G401.6 (cell line): ENCODE data around the gene DCUN1D3.
"Not testable (repeated sequence)": the region's sequence is repeated elsewhere in the genome, so short reads cannot be mapped to it uniquely, and the experiment has no call there.

Source experiments
- FAIRE-seq: peaks from 2 replicates; lab custom pipeline; 2012; peaks lifted over from hg19 to GRCh38; lab: Jason Lieb, UNC

The DCUN1D3 gene

DNA sequence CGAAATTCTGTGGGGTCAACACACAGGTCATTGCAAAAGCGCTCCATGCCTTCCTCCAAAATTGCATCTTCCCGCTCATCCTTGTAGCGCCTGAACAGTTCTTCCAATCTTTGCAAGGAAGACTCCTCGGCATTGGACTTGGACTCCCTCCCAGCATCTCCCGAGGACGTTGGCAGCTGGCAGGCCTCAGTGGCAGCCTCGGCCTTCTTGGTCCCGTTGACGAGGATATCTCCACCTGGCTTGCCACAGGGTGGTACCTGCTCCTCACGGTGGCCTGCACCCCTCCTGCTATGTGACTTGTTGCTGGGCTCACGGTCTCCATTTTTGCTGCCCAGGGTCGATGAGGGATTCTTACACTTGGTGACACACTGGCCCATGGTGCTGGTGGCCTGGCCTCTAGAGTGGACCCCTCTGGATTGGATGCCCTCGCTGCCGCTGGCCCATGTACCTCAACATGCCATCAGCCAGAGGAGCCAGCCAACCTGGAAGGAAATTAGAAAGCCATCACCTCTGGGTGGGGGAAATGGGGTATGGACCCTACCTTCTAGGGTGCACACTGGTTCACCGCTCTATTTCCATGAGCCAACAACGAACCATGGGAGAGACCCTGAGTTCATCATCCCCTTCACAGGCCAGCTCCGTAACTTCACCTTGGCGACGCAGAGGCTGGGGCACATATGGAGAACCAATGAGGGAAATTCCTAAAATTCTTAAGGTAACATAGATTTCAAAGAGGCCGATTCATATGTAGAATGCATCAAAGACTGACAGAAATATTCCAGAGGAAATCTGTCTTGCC lies 37.8 kb downstream of the DCUN1D3 start:
- no peak for FAIRE-seq

DNA sequence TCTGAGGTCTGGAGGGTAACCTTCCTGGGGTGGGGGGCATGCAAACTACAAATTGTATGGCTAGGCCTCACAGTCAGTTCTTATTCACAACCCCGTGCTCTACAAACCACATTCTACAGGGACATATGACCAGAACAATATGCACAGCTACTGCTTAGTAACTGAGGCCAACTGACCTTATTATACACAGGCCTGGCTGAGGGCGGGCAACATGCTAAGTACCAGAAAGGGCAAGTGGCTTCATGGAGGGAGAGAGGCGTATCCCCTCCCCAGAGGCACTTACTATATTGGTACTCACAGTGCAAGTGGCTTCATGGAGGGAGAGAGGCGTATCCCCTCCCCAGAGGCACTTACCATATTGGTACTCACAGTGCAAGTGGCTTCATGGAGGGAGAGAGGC lies 39.2 kb downstream of the DCUN1D3 start:
- not testable (repeated sequence) for FAIRE-seq

DNA sequence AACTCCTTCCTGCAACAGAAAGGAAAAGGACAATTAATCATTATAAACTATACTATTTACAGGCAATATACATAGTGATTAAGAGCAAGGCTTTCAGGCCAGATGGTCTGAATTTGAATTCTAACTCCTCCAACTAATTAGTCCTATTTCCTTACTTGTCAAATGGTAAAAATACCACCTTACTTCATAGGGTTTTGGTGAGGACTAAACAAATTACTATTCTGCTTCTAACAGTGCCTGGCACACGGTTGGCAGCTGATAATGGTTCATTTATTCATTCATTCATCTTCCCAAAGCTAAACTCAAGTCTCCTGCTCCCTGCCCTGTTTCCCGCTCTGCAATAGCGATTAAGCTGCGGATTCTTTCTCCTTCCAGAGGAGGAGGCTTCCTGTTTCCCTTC lies 39.8 kb downstream of the DCUN1D3 start:
- no peak for FAIRE-seq

DNA sequence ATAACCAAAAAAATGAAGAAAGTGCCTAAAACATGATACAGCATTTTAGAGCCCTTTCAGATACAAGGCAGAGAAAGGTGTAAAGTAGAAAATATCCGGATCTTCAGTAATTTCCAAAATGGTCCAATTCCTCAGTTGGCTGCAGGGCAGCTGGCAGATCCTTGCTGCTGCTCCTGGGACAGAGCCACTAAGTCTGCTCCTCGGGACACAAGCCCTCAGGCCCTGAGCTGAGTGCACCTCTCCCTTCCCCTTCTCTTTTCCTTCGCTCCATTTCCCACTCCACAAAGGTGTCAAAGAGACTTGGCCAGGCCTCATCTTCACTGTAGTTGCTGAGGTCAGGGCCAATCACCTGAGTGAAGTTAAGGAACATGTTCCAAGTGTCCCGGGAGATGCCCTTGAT lies 40.5 kb downstream of the DCUN1D3 start:
- FAIRE-seq, result no peak

DNA sequence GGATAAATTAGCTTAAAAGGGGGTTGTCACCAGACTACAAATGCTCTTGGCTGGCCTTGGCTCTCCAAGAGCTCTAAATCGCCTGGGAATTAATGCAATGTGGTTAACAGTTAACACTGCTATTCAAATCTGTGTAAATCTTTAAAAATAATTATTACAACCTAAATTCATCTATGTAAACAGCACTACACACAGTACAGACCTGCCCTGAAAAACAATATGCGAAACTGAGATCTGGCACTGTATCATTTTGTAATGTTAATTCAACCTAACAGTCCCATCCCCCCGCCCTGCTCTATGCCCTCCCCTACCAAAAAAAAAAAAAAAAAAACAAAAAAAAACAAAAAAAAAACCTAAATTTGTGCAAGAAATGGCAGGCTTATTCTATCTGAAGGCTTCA lies 40.9 kb downstream of the DCUN1D3 start:
- no peak for FAIRE-seq

DNA sequence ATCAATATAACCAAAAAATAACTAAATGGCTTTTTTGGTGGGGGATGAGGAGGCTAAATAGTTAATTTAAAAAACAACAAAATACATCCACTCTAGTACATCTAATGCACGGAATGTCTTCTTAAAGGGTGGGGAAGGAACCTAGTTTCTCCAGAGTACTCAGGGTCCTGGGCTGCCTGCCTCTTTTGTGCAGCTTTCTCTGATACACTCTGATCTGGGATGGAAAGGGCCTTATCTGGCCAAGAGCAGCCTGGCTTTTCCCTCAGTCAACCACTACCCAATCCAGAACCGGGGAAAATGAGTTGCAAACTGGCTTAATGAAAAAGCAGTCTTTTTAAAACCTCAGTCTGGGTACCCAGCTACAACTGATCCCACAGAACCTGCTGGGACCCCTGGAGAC lies 42.9 kb downstream of the DCUN1D3 start:
- no peak for FAIRE-seq

DNA sequence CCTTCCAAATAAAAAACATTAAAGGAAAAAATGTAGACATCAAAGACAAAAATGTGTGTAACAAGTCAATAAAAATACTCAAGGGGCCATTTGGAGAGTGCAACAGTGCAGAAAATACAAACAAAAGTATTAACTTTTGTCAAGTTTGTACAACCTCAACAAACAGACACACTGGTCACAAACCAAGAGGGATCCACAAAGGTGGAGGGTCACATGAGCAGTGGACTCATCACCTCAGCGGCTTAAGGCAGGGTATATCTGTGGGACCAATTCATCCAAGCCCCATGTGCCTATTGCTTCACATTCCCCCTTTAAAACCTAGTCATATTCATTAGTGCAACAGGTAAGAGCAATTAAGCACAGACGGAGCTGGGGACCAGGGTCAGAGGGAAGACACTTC lies 45.2 kb downstream of the DCUN1D3 start:
- FAIRE-seq, result no peak

DNA sequence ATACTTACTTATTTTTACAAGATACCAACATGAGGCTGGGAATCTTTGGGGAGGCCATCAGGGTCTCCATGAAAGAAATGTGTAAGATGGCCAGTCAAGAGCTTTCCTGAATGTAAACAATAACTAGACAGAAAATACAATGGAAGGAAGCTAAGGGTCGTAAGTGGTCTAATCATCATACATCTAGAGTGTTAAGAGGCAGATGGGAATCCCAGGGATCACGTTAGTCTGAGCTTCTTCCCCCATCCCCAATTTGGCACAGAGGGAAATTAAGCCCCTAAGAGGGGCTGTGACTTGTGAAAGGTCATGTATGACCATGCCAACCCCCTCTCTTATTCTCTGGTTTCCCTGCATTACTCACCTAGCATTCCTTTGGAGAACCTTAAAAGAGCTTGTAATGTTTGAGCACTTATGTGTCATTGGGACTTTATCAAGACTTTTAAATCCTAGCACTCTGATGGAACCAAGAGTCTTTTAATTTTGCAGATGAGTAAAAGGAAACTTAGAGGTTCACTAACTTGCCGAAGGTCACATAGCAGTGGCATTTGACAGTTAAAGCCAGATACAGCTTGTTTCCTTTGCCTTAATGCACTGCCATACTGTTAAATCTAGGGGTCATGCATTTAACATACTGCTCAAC lies 46.1 kb downstream of the DCUN1D3 start:
- no peak for FAIRE-seq

DNA sequence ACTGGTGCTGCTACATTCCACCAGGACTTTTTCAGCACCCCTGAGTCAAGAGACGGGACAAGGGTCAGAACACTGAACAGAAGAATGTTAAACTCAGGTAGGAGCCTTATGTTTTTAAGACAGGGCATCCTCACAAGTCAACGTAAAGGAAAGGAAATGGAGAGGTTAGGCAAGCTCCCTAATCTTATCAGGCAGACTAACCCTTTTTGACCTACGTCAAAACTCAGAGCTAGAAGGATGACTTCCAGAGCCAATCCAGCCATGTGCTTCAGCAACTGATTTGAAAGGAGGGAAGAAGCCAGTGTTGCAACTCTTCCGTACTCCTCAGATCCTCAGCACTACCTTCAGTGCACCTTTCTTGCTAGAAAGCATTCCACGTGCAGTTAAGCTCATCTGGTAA lies 47.0 kb downstream of the DCUN1D3 start:
- no peak for FAIRE-seq

DNA sequence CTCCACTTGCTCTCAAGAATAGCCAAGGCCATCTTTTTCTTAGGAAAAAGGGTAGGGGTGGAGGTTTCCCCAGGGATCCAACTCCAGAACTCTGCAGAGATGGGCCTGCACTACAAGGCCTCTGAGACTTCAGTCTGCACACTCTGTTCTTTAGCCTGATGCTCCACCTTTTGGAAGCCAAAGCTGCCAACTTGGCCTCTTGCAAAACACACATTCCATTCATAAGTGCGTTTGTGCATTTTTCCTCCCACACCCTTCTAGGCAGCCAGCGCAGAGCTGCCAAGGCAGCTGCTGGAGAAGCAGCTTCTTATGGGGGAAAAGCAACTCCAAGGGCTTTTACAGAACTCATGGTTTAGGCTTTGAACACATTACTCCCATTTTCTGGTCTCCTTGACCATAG lies 48.6 kb downstream of the DCUN1D3 start:
- no peak for FAIRE-seq

DNA sequence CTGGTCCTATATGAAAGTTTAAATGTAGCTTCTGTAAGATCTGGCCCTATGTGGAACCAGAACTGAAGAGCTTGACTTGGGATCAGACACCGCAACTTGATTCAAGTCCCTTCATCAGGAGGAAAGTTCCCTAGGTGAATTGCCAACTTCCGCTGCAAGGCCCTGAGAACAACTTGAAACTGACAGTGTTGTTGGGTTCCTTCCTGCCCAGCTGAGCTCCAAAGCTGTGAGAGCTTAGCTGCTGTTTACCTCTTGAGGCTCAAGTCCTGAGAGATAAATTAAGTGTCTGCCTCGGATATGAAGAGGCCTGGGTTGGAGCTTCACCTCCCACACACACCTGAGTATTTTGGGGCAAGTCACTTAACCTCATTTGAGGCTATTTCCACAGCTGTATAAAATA lies 49.2 kb downstream of the DCUN1D3 start:
- FAIRE-seq, result no peak

DNA sequence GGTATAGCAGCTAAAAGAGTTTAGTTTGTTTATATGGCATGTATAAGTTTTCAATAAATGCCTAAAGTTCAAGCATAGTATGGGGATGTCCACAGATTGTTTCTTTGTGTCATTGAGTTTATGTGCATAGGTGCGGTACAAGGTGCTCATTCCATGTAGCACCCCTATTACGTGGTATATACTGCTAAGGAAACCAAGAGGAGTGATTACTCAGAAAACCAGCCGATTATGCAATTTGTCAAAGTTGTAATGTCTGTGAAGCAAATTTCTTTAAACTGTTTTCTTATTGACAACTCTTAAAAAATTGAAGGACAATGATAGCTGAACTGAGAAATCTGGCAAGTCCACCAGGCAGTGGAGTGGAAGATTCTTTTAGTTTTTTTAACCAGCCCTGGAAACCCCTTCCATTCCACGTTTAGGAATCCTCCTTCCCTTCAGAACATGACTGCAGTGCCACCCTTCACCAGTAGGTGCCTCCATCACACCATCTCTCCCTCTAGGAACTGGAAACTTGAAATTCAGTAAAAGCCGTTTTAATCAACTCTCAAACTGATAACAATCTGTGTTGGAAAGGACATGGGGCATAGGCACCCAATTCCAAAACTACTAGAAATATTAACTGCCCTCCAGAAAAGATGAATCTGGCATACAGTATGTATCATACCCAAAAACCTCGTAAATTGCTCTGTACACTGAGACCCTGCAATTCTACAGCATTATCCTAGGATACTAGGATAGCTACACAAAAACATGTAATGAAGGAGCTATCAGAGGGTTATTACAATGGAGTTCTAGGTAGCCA lies 50.4 kb downstream of the DCUN1D3 start:
- peak; percentile 88 for FAIRE-seq

DNA sequence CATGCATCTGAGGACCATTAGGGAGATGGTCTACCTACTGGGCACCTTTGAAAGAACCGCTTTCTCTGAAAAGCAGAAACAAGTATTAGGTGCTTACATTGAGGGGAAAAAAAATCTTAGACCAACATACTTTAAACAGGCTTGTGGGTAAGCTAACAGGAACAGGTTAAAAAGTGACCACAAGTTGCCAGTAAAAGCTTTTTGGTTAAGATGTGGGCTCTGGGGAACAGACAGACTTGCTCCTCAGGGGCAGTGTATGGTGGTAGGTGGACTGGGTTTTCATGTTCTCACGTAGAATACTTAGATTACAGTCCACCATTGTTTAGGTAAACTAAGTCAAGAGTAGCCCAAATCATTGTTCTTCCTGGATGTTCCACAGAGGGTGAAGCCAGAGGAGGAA lies 52.6 kb downstream of the DCUN1D3 start:
- FAIRE-seq, result no peak

DNA sequence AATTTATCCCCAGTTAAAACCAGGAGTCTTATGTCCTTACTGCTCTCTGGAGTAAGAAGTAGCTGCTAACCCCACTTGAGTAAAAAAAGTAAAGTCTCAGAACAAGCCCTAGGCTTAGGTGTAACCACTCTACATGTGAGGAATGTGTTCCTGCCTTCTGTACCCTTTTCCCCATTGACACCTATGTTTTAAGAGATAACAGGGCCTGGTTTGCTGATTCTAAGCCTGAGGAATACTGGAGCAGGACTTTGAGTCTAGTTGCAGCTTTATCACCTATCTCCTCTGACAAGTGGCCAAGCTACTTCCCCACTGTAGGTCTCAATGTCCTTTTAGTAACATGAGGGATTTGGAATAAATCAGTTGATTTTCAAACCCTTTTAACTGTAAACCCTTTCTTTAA lies 53.6 kb downstream of the DCUN1D3 start:
- FAIRE-seq, result no peak

DNA sequence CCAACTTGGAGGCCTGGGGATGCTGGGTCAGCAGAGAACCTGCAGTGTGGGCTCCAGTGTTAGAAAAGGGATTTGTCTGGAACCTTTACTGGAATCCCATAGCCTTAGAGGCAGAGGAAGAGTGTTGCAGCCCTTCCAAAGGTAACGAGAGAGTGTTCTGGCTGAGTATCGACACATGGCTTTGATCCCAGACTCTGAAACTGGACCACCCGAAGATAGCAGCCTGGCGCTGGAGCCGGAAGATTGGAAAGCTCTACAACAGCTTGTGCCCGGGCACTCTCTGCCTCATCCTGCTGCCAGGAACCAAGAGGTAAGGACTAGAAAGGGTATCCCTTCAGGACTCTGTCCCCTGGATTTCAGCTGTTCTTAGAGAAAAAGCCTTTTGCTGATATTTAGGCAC lies 54.1 kb downstream of the DCUN1D3 start:
- no peak for FAIRE-seq

DNA sequence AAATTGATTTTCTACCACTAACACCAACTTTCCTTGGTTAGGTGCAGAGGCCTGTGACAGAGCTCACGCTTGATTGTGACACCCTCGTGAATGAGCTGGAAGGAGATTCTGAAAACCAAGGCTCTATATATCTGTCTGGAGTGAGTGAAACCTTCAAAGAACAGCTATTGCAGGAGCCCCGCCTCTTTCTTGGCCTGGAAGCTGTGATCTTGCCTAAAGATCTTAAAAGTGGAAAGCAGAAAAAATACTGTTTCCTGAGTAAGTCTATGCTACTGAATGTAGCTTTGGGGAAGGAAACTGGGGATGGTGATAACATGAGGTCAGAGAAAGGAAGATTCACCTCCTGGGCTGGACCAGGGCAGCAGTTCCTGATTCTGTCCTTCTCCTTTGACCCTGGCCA lies 55.6 kb downstream of the DCUN1D3 start:
- no peak for FAIRE-seq

DNA sequence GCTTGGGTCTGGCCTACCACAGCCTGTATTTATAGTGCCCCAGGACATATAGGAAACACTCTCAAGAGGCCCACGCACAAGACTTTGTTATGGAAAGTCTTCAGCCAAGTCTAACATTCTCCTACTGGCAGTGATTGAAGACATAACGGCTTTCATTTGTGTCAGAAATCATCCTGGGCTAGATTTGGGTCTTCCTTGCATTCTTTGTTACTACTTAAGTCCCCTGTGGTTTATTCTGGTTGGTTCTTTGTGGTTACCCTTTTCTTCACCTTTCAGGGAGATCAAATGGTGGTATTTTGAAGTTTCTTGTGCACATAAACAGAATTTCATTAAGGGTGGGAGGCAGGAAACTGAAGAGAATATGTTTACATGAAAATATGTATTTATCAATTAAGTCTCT lies 56.1 kb downstream of the DCUN1D3 start:
- FAIRE-seq, result no peak

DNA sequence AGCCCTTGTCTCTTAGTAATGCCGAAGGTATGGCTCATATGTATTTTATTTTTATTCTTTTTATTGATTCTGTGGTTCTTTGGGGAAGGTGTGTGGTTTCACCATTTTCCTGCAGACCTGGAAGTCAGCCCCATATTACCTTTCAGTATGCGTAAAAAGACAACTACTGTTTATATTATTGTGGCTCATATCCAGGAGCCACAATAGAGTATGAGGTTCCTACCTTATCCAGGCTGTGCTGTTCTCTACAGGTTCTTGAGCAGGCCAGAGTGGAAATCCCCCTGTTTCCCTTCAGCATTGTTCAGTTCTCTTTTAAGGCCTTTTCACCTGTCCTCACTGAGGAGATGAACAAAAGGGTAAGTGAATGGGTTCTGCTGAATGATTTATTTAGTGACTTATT lies 60.7 kb downstream of the DCUN1D3 start:
- no peak for FAIRE-seq

DNA sequence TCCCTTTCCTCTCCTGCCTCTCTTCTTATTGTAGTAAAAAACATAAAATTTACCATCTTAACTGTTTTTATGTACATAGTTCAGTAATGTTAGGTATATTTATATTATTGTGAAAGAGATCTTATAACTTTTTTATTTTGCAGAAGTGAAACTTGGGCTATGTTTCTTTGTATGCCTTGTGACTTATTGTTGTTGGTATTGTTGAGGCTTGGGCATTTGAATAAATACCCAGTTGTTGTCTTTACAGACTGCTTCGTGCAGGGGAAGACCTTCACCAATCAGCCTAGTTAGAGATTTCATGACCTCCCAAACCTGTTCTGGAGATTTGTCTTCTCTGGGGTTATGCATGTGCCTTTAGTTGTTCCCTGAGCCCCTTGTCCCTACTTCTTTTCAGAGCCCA lies 61.9 kb downstream of the DCUN1D3 start:
- FAIRE-seq, result no peak

DNA sequence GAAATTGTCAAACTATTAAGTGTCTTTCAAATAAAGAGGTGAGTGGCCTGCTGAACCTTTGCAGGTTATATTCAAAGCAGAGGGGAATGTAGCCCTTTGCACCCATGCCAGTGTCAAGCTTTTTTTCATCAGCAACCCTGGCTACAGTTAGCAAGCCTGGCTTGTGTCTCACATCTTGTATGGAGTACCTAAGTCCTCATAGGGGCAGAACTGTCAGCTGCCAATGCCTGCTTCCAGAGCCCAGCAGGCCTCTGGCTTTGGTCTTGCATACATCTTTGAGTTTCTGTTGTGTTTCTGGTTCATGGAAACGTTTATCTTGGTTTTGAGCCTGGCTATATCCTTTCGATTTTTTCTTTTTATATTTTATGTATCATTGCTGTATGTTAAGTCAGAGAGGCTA lies 67.1 kb downstream of the DCUN1D3 start:
- FAIRE-seq, result no peak

DNA sequence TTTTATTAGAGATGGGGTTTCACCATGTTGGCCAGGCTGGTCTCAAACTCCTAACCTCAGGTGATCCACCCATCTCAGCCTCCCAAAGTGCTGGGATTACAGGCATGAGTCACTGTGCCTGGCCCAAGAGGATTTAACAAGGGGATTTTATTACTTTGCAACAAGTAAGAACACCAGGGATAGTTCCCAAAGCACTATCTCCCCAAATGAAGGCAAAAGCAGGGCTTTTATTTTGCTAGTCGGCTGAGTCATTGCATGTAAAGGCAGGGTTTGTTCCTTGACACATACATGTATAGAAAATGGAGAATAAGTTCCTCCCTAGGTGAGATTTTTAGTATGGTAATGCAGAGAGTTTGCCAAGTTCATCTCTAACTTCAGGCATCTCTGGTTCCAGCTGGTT lies 69.8 kb downstream of the DCUN1D3 start:
- no peak for FAIRE-seq

DNA sequence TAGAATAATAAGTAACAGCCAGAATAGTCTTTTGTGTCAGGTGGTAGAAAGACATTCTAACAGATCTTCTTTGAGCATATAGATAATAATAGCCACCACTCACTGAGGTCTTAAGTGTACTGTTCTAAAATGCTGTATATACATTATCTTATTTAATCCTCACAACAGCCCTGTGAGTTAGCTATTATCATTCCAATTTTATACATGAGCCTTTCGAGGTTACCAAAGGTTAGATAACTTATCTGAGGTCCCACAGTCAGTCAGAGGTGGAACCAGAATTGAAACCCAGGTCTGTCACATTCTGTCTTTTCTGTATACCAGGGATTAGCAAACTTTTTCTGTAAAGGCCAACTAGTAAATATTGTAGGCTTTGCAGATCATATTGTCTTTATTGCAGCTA lies 70.6 kb downstream of the DCUN1D3 start:
- FAIRE-seq, result no peak

DNA sequence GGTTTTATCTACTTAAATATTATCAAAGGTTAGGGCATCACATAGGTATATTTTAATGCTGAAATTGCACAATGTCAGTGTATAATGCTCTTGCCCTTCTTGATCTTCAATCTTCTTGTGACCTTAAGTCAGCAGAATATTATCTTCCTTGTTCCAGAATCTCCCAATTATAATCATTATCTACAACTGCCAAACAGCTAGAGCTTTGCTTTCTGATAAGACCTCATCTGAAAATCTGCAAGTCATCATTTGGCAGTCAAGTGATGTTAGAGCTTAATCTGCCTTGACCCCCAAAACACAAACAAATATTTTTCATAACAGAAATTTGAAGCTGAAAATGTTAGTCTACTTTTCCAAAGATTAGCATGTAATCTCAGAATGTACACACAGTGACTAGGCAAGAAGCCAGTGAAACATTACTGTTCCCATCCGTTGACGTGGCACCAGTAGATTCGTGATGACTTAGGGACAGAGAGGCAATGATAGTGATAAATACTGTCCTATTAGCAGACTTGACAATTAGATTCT lies 74.1 kb downstream of the DCUN1D3 start:
- FAIRE-seq, result no peak
